A204.1 (cell line): ENCODE data around the gene ZNF106.

Experiments used
- FAIRE-seq: peaks from 2 replicates; lab custom pipeline; 2012; peaks lifted over from hg19 to GRCh38; lab: Jason Lieb, UNC

The ZNF106 gene

GRCh38 chr15:42474827-42475226 is 16.1 kb downstream of the ZNF106 start:
- FAIRE-seq, result no peak

- no peak for FAIRE-seq
Observed at GRCh38 chr15:42471002-42471401, 19.9 kb downstream of the ZNF106 start.

GRCh38 chr15:42465520-42466259 is 25.3 kb downstream of the ZNF106 start:
- FAIRE-seq, result no peak

GRCh38 chr15:42461261-42461660 is 29.7 kb downstream of the ZNF106 start:
- FAIRE-seq, result no peak

GRCh38 chr15:42457445-42458442 is 33.2 kb downstream of the ZNF106 start:
- FAIRE-seq, result peak; percentile 65

GRCh38 chr15:42456971-42457370 is 34.0 kb downstream of the ZNF106 start:
- FAIRE-seq, result no peak

GRCh38 chr15:42456531-42456930 is 34.4 kb downstream of the ZNF106 start:
- no peak for FAIRE-seq

- FAIRE-seq, result no peak
Observed at GRCh38 chr15:42453826-42454225, 37.1 kb downstream of the ZNF106 start.

- FAIRE-seq, result no peak
Observed at GRCh38 chr15:42450425-42450790, 40.5 kb downstream of the ZNF106 start.

- no peak for FAIRE-seq
Observed at GRCh38 chr15:42449770-42450424, 41.0 kb downstream of the ZNF106 start.

- no peak for FAIRE-seq
Observed at GRCh38 chr15:42448281-42448680, 42.7 kb downstream of the ZNF106 start.

- no peak for FAIRE-seq
Observed at GRCh38 chr15:42447599-42447998, 43.3 kb downstream of the ZNF106 start.

GRCh38 chr15:42445551-42445950 is 45.4 kb downstream of the ZNF106 start:
- FAIRE-seq, result no peak

- no peak for FAIRE-seq
Observed at GRCh38 chr15:42444415-42445063, 46.4 kb downstream of the ZNF106 start.

GRCh38 chr15:42427429-42428223 is 63.3 kb downstream of the ZNF106 start:
- FAIRE-seq, result no peak

- FAIRE-seq, result no peak
Observed at GRCh38 chr15:42421376-42421775, 69.6 kb downstream of the ZNF106 start.

GRCh38 chr15:42419369-42419768 is 71.6 kb downstream of the ZNF106 start:
- FAIRE-seq, result no peak

GRCh38 chr15:42413920-42414319 is 77.0 kb downstream of the ZNF106 start:
- no peak for FAIRE-seq

- no peak for FAIRE-seq
Observed at GRCh38 chr15:42411884-42412283, 79.1 kb downstream of the ZNF106 start.

GRCh38 chr15:42409011-42409410 is 81.9 kb downstream of the ZNF106 start:
- FAIRE-seq, result no peak

GRCh38 chr15:42408178-42408577 is 82.8 kb downstream of the ZNF106 start:
- FAIRE-seq, result no peak
